K562 (cell line): ENCODE measurements around the gene NPC1. TPM values are rescaled to one million over a fixed set of nuclear protein-coding genes. Genes with fewer than 3 reads are reported as not detected.

ENCODE experiments used
- CBFA2T2 ChIP-seq: fragments of 450-650 bp; conservative IDR thresholded peaks from 2 replicates; pipeline ENCODE4 v1.6.1; 2017; ENCODE audit warnings: mild to moderate bottlenecking
- E2F3 ChIP-seq: fragments of 250-450 bp; sonication (Bioruptor Pico); IDR thresholded peaks from 2 replicates; pipeline ENCODE4 v1.4.0; 2020; ENCODE audit warnings: mild to moderate bottlenecking
- PTRF ChIP-seq: fragments of 450-650 bp; IDR thresholded peaks from 2 replicates; pipeline ENCODE4 v1.6.1; 2016; ENCODE audit warnings: mild to moderate bottlenecking, missing genetic modification characterization, missing compliant biosample characterization
- SNIP1 ChIP-seq: fragments of 450-650 bp; IDR thresholded peaks from 2 replicates; pipeline ENCODE4 v1.7.1; 2017; ENCODE audit warnings: low read depth, mild to moderate bottlenecking
- WHSC1 ChIP-seq: IDR thresholded peaks from one replicate; pipeline ENCODE4 v1.6.1; 2012; ENCODE audit warnings: low read length, control low read depth, inconsistent platforms
- ZFPM2 ChIP-seq: fragments of 250-450 bp; sonication (Bioruptor Pico); IDR thresholded peaks from 2 replicates; pipeline ENCODE4 v1.5.1; 2022; ENCODE audit warnings: mild to moderate bottlenecking
- ZNF280B ChIP-seq: fragments of 250-450 bp; sonication (Bioruptor Pico); IDR thresholded peaks from 2 replicates; pipeline ENCODE4 v1.5.1; 2021; ENCODE audit warnings: mild to moderate bottlenecking
- polyA plus RNA-seq, 8 experiments: library from polyadenylated mRNA; depleted of rRNA in 4 of 8; stranded (reverse) in 5 of 8; unstranded in 3 of 8; fragments of >200 nt; fragmentation: Nextera tagmentation in 2 of 8; fragmentation: Illumina TruSeq in 1 of 8; extraction: Ambion mirVana in 2 of 8; extraction: Trizol in 1 of 8; gene quantifications; 2 replicates each; pipeline versions ENCODE4 v1.2.1 to v1.2.3, GENCODE V29; 2011 to 2014; ENCODE audit warnings: inconsistent platforms in 1 of 8, missing spikeins in 1 of 8
- total RNA-seq, 7 experiments: library from RNA; depleted of rRNA in 6 of 7; stranded (reverse); fragments of >200 nt in 6 of 7; fragmentation: Illumina TruSeq in 2 of 7; extraction: Trizol in 2 of 7; gene quantifications; 2 replicates each; pipeline versions ENCODE4 v1.2.1 to v1.2.3, GENCODE V29; 2011 to 2021; ENCODE audit warnings: low replicate concordance in 1 of 7
- TF ChIP-seq, protein P1 (sequence below), 2 experiments: fragments of 450-650 bp in 1 of 2; sonication (generic) in 1 of 2; formaldehyde crosslinking in 1 of 2; IDR thresholded peaks; 2 replicates each; pipeline versions ENCODE4 v1.7.1 to v1.9.0; 2016 to 2022; ENCODE audit warnings: inconsistent platforms in 1 of 2, mild to moderate bottlenecking in 1 of 2, missing genetic modification reagents in 1 of 2
- TF ChIP-seq, protein P2 (sequence below): IDR thresholded peaks from 2 replicates; pipeline ENCODE4 v1.6.1; 2014; ENCODE audit warnings: antibody characterized with exemption
- TF ChIP-seq, protein P3 (sequence below): fragments of 450-650 bp; IDR thresholded peaks from 2 replicates; pipeline ENCODE4 v1.6.1; 2018; ENCODE audit not compliant: partially characterized antibody

The NPC1 gene
- total and polyA plus RNA-seq, 9 of the 15 experiments (the other 6 are each of a cell fraction or from before 2014, with no cell fraction given): 17.1 to 45.9 (median 27.6) TPM

DNA sequence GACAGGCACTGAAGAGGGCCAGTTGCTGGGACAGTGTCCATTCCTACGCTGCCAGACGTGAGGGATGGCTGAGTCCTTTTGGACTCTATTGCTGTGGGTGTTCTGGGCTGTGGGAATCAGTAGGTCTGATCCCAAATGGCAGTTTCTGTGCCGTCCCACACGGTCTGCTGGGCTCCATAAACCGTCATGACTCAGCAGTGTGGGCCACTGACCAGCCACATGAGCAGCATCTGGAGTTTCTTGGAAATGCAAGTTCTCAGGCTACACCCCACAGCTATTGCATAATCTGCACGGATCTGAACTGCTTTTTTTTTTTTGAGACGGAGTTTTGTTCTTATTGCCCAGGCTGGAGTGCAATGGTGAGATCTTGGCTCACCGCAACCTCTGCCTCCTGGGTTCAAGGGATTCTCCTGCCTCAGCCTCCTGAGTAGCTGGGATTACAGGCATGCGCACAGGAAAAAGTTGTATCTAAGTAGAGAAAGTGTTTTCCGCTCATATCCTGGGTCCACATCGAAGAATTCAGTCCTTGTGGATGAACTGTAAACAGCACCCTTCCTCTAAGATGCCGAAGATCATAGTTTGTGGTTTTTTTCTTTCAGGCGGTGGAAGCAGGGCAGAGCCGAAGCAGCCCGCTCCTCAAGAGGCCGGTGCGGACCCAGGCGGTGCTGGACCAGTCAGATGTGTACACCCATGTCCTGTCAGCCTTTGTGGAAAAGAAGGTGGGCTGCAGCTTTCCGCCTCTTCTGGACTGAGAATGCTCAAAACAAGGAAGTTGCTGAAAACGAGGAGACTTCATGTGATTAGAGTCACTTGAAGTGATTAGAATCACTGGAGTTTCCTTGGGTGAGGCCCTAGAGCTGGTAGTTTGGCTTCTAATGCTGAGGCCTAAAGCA is 57.5 kb downstream of the NPC1 start (continued):
- TF ChIP-seq, protein P1, sequence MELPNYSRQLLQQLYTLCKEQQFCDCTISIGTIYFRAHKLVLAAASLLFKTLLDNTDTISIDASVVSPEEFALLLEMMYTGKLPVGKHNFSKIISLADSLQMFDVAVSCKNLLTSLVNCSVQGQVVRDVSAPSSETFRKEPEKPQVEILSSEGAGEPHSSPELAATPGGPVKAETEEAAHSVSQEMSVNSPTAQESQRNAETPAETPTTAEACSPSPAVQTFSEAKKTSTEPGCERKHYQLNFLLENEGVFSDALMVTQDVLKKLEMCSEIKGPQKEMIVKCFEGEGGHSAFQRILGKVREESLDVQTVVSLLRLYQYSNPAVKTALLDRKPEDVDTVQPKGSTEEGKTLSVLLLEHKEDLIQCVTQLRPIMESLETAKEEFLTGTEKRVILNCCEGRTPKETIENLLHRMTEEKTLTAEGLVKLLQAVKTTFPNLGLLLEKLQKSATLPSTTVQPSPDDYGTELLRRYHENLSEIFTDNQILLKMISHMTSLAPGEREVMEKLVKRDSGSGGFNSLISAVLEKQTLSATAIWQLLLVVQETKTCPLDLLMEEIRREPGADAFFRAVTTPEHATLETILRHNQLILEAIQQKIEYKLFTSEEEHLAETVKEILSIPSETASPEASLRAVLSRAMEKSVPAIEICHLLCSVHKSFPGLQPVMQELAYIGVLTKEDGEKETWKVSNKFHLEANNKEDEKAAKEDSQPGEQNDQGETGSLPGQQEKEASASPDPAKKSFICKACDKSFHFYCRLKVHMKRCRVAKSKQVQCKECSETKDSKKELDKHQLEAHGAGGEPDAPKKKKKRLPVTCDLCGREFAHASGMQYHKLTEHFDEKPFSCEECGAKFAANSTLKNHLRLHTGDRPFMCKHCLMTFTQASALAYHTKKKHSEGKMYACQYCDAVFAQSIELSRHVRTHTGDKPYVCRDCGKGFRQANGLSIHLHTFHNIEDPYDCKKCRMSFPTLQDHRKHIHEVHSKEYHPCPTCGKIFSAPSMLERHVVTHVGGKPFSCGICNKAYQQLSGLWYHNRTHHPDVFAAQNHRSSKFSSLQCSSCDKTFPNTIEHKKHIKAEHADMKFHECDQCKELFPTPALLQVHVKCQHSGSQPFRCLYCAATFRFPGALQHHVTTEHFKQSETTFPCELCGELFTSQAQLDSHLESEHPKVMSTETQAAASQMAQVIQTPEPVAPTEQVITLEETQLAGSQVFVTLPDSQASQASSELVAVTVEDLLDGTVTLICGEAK (IDR thresholded peaks at IDR 0.05): no peak; the same call in 1 of the 2 replicates
- TF ChIP-seq, protein P1 (CRISPR knock-in tag; IDR thresholded peaks at IDR 0.05): no peak
- TF ChIP-seq, protein P2, sequence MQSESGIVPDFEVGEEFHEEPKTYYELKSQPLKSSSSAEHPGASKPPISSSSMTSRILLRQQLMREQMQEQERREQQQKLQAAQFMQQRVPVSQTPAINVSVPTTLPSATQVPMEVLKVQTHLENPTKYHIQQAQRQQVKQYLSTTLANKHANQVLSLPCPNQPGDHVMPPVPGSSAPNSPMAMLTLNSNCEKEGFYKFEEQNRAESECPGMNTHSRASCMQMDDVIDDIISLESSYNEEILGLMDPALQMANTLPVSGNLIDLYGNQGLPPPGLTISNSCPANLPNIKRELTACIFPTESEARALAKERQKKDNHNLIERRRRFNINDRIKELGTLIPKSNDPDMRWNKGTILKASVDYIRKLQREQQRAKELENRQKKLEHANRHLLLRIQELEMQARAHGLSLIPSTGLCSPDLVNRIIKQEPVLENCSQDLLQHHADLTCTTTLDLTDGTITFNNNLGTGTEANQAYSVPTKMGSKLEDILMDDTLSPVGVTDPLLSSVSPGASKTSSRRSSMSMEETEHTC: peak; percentile 53; the same call in 1 of the 2 replicates
- TF ChIP-seq, protein P3, sequence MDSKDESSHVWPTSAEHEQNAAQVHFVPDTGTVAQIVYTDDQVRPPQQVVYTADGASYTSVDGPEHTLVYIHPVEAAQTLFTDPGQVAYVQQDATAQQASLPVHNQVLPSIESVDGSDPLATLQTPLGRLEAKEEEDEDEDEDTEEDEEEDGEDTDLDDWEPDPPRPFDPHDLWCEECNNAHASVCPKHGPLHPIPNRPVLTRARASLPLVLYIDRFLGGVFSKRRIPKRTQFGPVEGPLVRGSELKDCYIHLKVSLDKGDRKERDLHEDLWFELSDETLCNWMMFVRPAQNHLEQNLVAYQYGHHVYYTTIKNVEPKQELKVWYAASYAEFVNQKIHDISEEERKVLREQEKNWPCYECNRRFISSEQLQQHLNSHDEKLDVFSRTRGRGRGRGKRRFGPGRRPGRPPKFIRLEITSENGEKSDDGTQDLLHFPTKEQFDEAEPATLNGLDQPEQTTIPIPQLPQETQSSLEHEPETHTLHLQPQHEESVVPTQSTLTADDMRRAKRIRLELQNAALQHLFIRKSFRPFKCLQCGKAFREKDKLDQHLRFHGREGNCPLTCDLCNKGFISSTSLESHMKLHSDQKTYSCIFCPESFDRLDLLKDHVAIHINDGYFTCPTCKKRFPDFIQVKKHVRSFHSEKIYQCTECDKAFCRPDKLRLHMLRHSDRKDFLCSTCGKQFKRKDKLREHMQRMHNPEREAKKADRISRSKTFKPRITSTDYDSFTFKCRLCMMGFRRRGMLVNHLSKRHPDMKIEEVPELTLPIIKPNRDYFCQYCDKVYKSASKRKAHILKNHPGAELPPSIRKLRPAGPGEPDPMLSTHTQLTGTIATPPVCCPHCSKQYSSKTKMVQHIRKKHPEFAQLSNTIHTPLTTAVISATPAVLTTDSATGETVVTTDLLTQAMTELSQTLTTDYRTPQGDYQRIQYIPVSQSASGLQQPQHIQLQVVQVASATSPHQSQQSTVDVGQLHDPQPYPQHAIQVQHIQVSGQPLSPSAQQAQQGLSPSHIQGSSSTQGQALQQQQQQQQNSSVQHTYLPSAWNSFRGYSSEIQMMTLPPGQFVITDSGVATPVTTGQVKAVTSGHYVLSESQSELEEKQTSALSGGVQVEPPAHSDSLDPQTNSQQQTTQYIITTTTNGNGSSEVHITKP: no peak
- TF ChIP-seq ZFPM2 (CRISPR knock-in tag) (no peak), ZNF280B (CRISPR knock-in tag) (no peak; the same call in 1 of the 2 replicates), PTRF (tag) (no peak), CBFA2T2 (no peak; the same call in 1 of the 2 replicates), E2F3 (CRISPR knock-in tag) (no peak), SNIP1 (no peak), WHSC1 (no peak)
